GM12872 (cell line): Measurements from ENCODE around the gene HOXB9.

ENCODE experiments used
- CTCF ChIP-seq: IDR thresholded peaks from 3 replicates; pipeline ENCODE4 v1.5.1; 2011; ENCODE audit warnings: low read depth, mild to moderate bottlenecking, low read length, moderate library complexity; ENCODE audit not compliant: insufficient read depth

Gene HOXB9

GRCh38 chr17:48637323-48638260 lies 11.4 kb upstream of the HOXB9 start:
- no peak for TF ChIP-seq CTCF

- peak; percentile 83 for TF ChIP-seq CTCF
Observed at GRCh38 chr17:48636177-48637018, 10.2 kb upstream of the HOXB9 start.

GRCh38 chr17:48634493-48635208 lies 8.5 kb upstream of the HOXB9 start:
- TF ChIP-seq CTCF = no peak

DNA sequence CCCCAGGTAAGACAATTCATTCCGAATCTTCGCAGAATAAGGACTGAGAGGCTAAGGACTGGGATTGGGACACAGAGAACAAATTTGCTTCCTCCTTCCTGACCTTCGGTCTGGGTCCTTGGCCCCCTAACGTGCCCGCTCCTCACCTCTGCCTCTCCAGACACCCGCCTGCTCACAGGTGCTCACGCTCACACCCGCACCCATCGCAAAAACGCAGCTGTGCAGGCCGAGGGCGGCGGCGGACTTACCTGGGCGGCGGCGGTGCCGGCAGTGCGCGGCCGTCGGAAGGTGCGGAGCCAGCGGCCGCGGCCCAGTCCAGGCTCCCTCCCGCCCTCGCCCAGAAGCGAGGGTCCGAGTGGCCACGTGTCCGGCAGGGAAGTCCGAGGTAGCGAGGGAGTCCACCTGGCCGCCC lies 7.1 kb upstream of the HOXB9 start:
- TF ChIP-seq CTCF = no peak

- no peak for TF ChIP-seq CTCF
Observed at GRCh38 chr17:48632579-48633265, 6.6 kb upstream of the HOXB9 start.

GRCh38 chr17:48631693-48632578 lies 5.8 kb upstream of the HOXB9 start:
- TF ChIP-seq CTCF = no peak
